Esophagus muscularis mucosa (tissue), 4 donors: ENCODE measurements around the gene SERPINH1. TPM values are rescaled to one million over a fixed set of nuclear protein-coding genes. Genes with fewer than 3 reads are reported as not detected.

Experiments
- DNase-seq: peaks from one replicate; pipeline ENCODE4 v3.0.0-alpha.2; 2017; ENCODE audit errors: extremely low spot score
- H3K27ac ChIP-seq, 4 donors: fragments of 200-600 bp; sonication (generic); replicated peaks in 1 of 4; 1 replicate in 3 of 4; 2 replicates in 1 of 4; pipeline ENCODE4 v1.5.1; 2016 to 2019; ENCODE audit warnings: mild to moderate bottlenecking in 1 of 4
- H3K27me3 ChIP-seq, 4 donors: fragments of 200-600 bp; sonication (generic); one replicate each; pipeline versions ENCODE4 v1.5.1 to v1.6.0; 2016 to 2019
- H3K36me3 ChIP-seq, 4 donors: fragments of 200-600 bp; sonication (generic); one replicate each; pipeline ENCODE4 v1.5.1; 2016 to 2019
- H3K4me1 ChIP-seq, 4 donors: fragments of 200-600 bp; sonication (generic); one replicate each; pipeline ENCODE4 v1.5.1; 2016 to 2019
- H3K4me3 ChIP-seq, 4 donors: fragments of 200-600 bp; sonication (generic); 1 replicate in 2 of 4; 2 replicates in 2 of 4; pipeline ENCODE4 v1.5.1; 2016 to 2019; ENCODE audit warnings: mild to moderate bottlenecking in 4 of 4, moderate library complexity in 1 of 4
- H3K9me3 ChIP-seq, 4 donors: fragments of 200-600 bp; sonication (generic); 1 replicate in 3 of 4; 2 replicates in 1 of 4; pipeline ENCODE4 v1.5.1; 2016 to 2019
- EP300 ChIP-seq: sonication (generic); formaldehyde crosslinking; IDR thresholded peaks from one replicate; pipeline ENCODE4 v1.6.1; 2017; ENCODE audit warnings: antibody characterized with exemption
- POLR2A ChIP-seq: fragments of 450-650 bp; IDR thresholded peaks from one replicate; pipeline ENCODE4 v1.6.1; 2017; ENCODE audit warnings: antibody characterized with exemption, moderate library complexity, mild to moderate bottlenecking, low read depth
- POLR2AphosphoS5 ChIP-seq, 2 donors: sonication (generic); formaldehyde crosslinking; IDR thresholded peaks; one replicate each; pipeline ENCODE4 v1.6.1; 2017; ENCODE audit warnings: antibody characterized with exemption in 2 of 2
- WGBS: methylation state at CpG from one replicate; pipeline ENCODE4 v1.1.5; 2018; 5-methylcytosine and 5-hydroxymethylcytosine counted together
- intact Hi-C: fragments of 100-400 bp; cut with DNase I; formaldehyde crosslinking; loops from one replicate; pipeline ENCODE4 v1.15.1; 2023
- total RNA-seq, 4 donors: library from RNA; depleted of rRNA; stranded (reverse); fragments of >200 nt; gene quantifications; one replicate each; pipeline versions ENCODE4 v1.1.0 to v1.2.1, GENCODE V29; 2016
- TF ChIP-seq, protein P1 (sequence below), 3 experiments: fragments of 200-600 bp in 2 of 3; fragments of 450-650 bp in 1 of 3; sonication (generic) in 2 of 3; IDR thresholded peaks; one replicate each; pipeline ENCODE4 v1.5.1; 2017 to 2019; ENCODE audit warnings: antibody characterized with exemption in 3 of 3, mild to moderate bottlenecking in 2 of 3, moderate library complexity in 1 of 3

SERPINH1 gene
- total RNA-seq = 100 to 1,000 TPM; 162 to 270 (median 219) TPM

DNA sequence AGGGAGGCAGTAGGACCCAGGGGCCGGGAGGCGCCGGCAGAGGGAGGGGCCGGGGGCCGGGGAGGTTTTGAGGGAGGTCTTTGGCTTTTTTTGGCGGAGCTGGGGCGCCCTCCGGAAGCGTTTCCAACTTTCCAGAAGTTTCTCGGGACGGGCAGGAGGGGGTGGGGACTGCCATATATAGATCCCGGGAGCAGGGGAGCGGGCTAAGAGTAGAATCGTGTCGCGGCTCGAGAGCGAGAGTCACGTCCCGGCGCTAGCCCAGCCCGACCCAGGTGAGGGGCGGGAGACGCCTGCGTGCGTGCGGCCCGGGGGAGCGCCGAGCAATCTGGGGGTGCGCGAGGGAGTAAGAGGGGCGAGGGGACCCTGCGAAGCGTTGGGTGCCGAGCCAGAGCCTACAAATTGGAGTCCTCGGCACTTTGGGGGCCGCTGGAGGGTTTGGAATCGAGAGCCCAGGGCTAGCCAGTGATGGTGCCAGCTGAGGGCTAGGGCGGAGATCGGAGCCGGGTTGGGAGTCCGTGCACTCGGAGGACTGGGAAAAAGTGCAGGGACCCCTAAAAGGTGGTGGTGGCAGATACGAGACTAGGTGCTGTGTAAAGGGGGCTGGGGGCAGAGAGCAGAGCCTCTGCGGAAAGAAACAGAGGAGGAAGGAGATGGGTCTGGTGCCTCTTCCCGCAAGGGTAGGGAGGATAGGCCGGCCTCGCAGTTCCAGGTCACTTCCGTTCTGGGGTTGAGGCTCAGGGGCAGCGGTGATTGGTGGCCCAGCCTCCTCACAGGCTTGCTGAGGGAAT lies at the start of gene SERPINH1:
Gene SERPINH1 (plus strand): TSS at position 206 of the 788 bp plus-strand sequence. CDS start 4,097 bp downstream, outside the sequence.
- peak; percentile 96 for DNase-seq
- TF ChIP-seq POLR2A (peak; percentile 63), POLR2AphosphoS5 (IDR thresholded peaks at IDR 0.05) (peak; percentile 87 to 97), EP300 (no peak)
- TF ChIP-seq, protein P1, sequence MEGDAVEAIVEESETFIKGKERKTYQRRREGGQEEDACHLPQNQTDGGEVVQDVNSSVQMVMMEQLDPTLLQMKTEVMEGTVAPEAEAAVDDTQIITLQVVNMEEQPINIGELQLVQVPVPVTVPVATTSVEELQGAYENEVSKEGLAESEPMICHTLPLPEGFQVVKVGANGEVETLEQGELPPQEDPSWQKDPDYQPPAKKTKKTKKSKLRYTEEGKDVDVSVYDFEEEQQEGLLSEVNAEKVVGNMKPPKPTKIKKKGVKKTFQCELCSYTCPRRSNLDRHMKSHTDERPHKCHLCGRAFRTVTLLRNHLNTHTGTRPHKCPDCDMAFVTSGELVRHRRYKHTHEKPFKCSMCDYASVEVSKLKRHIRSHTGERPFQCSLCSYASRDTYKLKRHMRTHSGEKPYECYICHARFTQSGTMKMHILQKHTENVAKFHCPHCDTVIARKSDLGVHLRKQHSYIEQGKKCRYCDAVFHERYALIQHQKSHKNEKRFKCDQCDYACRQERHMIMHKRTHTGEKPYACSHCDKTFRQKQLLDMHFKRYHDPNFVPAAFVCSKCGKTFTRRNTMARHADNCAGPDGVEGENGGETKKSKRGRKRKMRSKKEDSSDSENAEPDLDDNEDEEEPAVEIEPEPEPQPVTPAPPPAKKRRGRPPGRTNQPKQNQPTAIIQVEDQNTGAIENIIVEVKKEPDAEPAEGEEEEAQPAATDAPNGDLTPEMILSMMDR (IDR thresholded peaks at IDR 0.05) = peak in 1 of 3 experiments; percentile 10
- no peaks in the 10 kb centered on the region for H3K27me3 ChIP-seq
- peaks cover 82 to 92% (median 89%) of the 10 kb centered on the region in 4 donors for H3K4me1 ChIP-seq
- WGBS = under 1% methylated on average over 15 of the region's 51 CpGs
- peaks cover 8 to 23% (median 16%) of the 10 kb centered on the region in 4 donors for H3K36me3 ChIP-seq
- H3K4me3 ChIP-seq = peak within 1 kb of the TSS; percentile 85 to 97 (median 94)
- H3K27ac ChIP-seq = peak within 1 kb of the TSS; percentile 99 to 100 (median 100)
- intact Hi-C loops = no loop called here
- no peaks in the 10 kb centered on the region for H3K9me3 ChIP-seq

DNA sequence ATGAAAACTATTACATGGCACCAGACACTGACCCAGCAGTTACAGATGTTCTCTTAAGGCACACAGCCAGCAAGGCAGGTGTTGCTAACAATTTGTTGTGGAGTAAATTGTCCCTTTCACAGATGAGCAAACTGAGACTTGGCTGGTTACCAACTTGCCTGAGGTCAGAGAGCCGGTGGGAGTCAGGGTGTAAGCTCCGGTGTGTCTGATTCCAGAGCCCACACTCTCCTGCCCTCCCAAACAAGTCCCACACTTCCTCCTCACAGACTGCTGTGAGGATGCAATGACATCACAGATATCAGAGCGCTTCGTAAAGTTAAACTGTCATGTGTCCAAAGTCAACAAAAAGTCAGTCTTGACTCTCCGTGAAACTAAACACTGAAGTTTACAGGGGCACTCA lies 48.8 kb upstream of the SERPINH1 start:
- DNase-seq = no peak
- WGBS = 38% methylated on average over 5 of the region's 5 CpGs
- no peaks in the 10 kb centered on the region for H3K36me3 ChIP-seq
- no peaks in the 10 kb centered on the region for H3K27me3 ChIP-seq
- H3K27ac ChIP-seq = no peak overlapping the region
- peaks cover 0 to 24% (median 17%) of the 10 kb centered on the region in 4 donors for H3K4me1 ChIP-seq
- H3K4me3 ChIP-seq = no peak overlapping the region
- TF ChIP-seq POLR2A (no peak), POLR2AphosphoS5 (IDR thresholded peaks at IDR 0.05) (no peak), EP300 (no peak)
- TF ChIP-seq, protein P1 (IDR thresholded peaks at IDR 0.05) = no peak
- intact Hi-C loops = no loop called here
- H3K9me3 ChIP-seq = peaks cover 0 to 3% (median 0%) of the 10 kb centered on the region in 4 donors

DNA sequence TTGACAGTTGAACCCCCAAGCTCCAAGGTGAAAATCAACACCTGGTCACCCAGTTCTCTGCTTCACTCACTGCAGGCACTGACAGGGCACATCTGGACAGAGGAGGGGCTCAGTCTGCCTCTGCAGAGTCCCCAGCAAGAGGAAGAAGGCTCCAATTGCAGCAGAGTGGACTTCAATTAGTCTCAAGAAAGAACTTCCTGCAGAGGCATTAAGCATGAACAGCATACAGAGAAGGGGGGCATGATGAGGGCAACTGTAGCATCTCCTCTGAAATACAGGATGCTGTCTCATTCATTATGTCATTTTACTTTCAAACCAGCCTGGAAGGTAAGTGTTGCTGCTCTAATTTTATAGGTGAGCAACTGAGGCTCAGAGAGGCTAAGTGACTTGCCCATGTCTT lies 47.5 kb upstream of the SERPINH1 start:
- DNase-seq = no peak
- Histone ChIP-seq H3K27me3 (no peaks in the 10 kb centered on the region), H3K9me3 (peaks cover 0 to 3% (median 0%) of the 10 kb centered on the region in 4 donors), H3K4me1 (peaks cover 0 to 24% (median 17%) of the 10 kb centered on the region in 4 donors), H3K4me3 (no peak overlapping the region), H3K27ac (no peak overlapping the region), H3K36me3 (no peaks in the 10 kb centered on the region)
- no peak for TF ChIP-seq EP300
- intact Hi-C loops = no loop called here

DNA sequence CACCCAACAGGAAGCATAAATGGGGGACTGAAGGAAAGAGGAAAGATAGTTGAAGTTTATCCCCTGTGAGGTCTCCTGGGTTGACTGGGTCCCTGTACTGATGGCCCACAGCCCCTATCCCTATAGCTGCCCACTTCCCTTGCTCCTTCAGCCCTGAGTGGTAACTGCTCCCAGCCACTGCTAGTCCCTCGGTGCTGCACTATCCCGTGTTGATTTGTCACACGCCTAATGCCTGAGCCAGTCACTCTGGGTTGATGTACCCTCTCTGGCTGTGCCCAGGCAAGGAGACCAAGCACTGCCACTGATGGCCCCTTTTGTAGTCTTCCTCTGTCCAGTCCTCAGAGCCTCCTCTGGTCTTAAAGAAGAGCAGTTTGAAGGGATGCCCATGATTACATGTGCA lies 45.9 kb upstream of the SERPINH1 start:
- no peak overlapping the region for H3K27ac ChIP-seq
- 92% methylated on average over 3 of the region's 3 CpGs for WGBS
- no peak overlapping the region for H3K4me3 ChIP-seq
- H3K36me3 ChIP-seq = no peaks in the 10 kb centered on the region
- no peak for DNase-seq
- H3K9me3 ChIP-seq = peaks cover 0 to 3% (median 0%) of the 10 kb centered on the region in 4 donors
- TF ChIP-seq POLR2A (no peak), POLR2AphosphoS5 (IDR thresholded peaks at IDR 0.05) (no peak), EP300 (no peak)
- TF ChIP-seq, protein P1 (IDR thresholded peaks at IDR 0.05) = no peak
- no peaks in the 10 kb centered on the region for H3K27me3 ChIP-seq
- peaks cover 0 to 11% (median 9%) of the 10 kb centered on the region in 4 donors for H3K4me1 ChIP-seq
- intact Hi-C loops = no loop called here

DNA sequence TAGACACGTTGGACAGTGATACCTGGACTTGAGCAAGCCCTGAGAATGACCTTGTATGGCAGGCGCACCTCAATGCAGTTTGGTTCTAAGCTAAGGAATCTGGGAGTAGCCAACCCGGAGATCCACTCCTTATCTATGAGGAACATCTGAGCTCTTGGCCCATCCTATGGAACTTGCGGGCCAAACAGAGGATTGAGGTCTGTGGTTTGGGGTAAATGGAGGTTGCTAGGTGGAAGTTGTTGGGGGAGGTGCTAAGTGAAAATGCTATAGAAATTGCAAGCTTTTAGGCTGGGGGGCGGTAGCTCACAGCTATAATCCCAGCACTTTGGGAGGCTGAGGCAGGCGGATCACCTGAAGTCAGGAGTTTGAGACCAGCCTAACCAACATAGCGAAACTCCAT lies 45.2 kb upstream of the SERPINH1 start:
- intact Hi-C loops = no loop called here
- Histone ChIP-seq H3K4me3 (no peak overlapping the region), H3K27me3 (no peaks in the 10 kb centered on the region), H3K27ac (no peak overlapping the region), H3K36me3 (no peaks in the 10 kb centered on the region), H3K9me3 (peaks cover 0 to 3% (median 0%) of the 10 kb centered on the region in 4 donors), H3K4me1 (peaks cover 0 to 6% (median 4%) of the 10 kb centered on the region in 4 donors)
- no peak for DNase-seq
- no peak for TF ChIP-seq POLR2AphosphoS5 (IDR thresholded peaks at IDR 0.05)
- TF ChIP-seq, protein P1 (IDR thresholded peaks at IDR 0.05) = no peak
- no peak for TF ChIP-seq EP300
- TF ChIP-seq POLR2A = no peak
- 80% methylated on average over 7 of the region's 7 CpGs for WGBS
